ENCODE results near the gene SULT2B1.

SULT2B1 gene
- total RNA-seq: 0 to 0.13 (median 0) reads per million in 9 experiments

DNA sequence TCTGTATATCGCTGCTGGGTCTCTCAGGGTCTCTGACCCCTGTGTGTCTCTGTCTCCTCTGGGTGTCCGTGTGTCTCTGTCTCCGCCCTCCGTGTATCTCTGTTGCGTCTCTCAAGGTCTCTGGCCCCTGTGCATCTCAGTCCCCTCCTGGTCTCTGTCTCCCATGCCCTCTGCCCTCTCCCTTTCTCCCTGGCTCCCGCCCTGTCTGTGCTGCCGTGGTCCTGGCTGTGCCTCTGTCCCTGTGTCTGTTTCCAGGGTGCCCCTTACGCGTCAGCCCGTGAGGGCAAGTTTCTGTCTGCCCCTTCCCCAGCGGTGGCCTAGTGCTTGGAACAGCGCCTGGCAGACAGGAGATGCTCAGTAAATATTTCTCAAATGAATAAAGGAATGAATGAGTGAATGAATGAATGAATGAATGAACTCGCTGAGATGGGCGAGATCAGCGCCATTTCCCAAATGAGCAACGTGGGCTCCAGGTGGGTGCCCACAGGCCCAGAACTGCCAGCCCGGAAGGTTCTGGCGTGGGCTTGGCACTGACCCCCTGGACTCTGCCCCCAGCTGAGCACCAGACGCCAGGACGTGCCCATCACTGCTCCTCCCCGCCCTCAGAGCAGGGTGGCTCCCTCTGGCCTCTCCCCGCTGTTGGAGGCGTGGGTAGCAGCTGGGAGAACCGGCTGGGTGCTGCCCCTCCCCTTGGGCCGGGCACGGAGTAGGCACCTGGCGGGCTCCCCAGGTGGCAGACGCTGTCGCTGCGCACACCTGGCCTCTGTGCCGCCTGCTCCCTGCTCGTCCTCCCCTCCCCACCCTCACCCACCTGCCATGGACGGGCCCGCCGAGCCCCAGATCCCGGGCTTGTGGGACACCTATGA is at the start of gene SULT2B1:
SULT2B1 (plus strand) TSS at position 736 of the 866 bp plus-strand sequence; CDS start at position 817, 81 bp downstream.
- H3K27ac Mint-ChIP-seq: no peak within 1 kb of the TSS

DNA sequence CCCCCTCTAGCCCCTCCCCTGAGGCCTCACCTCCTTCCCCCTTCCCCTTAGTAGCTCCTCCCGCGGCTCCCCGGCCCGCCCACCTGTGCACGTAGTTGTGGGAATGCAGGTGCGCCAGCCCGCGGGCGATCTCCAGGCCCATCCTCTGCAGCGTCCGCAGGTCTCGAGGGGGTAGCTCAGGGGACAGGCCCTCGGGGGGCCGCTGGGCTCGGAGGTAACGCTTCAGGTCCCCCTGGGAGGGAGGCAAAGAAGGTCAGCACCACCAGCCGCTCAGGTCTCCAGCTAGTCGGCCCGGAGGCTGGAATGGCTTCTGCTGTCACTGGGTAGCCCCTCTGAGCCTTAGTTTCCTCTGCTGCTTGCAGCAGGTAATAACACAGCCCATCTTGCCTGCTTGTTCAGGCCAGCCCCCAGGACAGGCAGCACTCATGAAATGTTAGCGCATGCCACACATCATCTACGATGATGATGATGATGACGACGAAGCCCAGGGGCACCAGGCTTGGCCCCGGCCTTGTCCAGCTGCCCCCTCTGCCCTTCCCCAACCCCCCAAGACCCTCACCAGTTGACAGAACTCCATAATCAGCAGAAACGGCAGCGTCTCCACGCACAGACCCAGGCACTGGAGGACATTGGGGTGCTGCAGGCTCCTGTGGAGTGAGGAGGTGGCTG is 49.5 kb upstream of the SULT2B1 start:
- Mint-ChIP-seq H3K27ac (peak overlapping the region in 1 of 2 donors; percentile 22), H3K36me3 (ENCODE audit: insufficient read depth) (peaks cover 2% of the 10 kb centered on the region), H3K27me3 (peaks cover 0 to 8% of the 10 kb centered on the region in 2 donors), H3K9me3 (no peaks in the 10 kb centered on the region), H3K4me3 (peak overlapping the region; percentile 72), H3K4me1 (ENCODE audit: low read depth in 2 of 2) (peaks cover 13 to 16% of the 10 kb centered on the region in 2 donors)
- DNase-seq (peak in 2 of 3 experiments; percentile 38 to 71), ATAC-seq (replicated peaks) (peak; percentile 72)

More for the DNA sequence above, at the start of gene SULT2B1:
- Mint-ChIP-seq H3K27me3 (peaks cover 8 to 14% of the 10 kb centered on the region in 2 donors), H3K4me3 (no peak within 1 kb of the TSS), H3K36me3 (ENCODE audit: insufficient read depth) (peaks cover 8% of the 10 kb centered on the region), H3K4me1 (ENCODE audit: low read depth in 2 of 2) (no peaks in the 10 kb centered on the region), H3K9me3 (no peaks in the 10 kb centered on the region)
- no peak for DNase-seq
- no peak for ATAC-seq (replicated peaks)

DNA sequence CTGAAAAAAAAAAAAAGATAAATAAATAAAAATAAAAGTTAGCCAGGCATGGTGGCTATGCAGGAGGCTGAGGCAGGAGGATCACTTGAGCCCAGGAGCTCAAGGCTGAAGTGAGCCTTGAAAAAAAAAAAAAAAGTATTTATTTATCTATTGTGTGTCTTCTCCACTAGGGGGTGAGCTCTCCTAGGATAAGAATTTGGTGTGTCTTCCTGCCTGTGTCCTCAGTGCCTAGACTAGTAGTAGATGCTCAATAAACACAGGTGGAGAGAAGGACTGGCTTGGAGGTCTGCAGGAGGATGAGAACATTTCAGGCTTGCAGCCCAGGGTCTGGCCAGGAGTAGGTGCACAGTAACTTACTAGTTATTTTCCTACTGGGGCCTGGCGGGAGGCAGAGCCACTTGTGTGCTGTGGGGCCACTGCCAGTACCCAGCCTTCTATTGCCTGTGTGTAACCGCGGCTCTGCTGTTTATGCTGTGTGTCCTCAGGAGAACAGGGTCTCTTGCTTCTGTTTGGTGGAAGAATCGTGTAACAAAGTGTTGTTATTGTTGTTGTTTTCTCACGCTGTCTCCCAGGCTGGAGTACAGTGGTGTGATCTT is 45.7 kb upstream of the SULT2B1 start:
- H3K4me1 Mint-ChIP-seq (ENCODE audit: low read depth in 2 of 2): peaks cover 16 to 19% of the 10 kb centered on the region in 2 donors
- DNase-seq (peak in 1 of 3 experiments; percentile 38), ATAC-seq (replicated peaks) (peak; percentile 18)
- H3K36me3 Mint-ChIP-seq (ENCODE audit: insufficient read depth): peaks cover 10% of the 10 kb centered on the region
- H3K27me3 Mint-ChIP-seq: no peaks in the 10 kb centered on the region
- H3K9me3 Mint-ChIP-seq: no peaks in the 10 kb centered on the region
- H3K4me3 Mint-ChIP-seq: no peak overlapping the region
- no peak overlapping the region for H3K27ac Mint-ChIP-seq

DNA sequence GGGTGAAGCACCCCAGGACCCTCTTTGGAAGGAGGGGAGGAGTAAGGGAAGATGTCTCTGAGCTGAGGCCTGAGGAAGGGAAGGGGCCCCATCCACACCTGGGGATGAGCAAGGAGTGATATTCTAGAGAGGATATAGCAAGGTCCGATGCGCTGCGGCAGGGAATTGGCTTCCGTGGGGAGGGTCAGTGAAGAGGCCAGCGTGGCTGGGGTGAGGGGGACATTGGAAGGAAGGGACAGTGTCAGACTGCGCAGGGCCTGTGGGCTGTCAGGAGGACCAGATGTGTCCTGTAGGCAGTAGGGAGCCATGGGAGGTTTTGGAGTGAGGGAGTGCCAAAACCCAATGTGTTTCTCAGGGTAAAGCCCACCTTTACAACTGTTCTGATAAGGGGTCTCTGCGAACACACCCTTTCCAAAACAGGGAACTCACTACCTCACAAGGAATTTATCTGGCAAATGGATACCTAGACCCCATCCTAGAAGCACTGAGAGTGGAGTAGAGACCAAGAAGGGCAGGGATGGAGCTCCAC is 44.0 kb upstream of the SULT2B1 start:
- H3K4me1 Mint-ChIP-seq (ENCODE audit: low read depth in 2 of 2): peaks cover 8% of the 10 kb centered on the region in 2 donors
- no peak overlapping the region for H3K27ac Mint-ChIP-seq
- ATAC-seq (replicated peaks) (no peak), DNase-seq (no peak)
- peaks cover 10% of the 10 kb centered on the region for H3K36me3 Mint-ChIP-seq (ENCODE audit: insufficient read depth)
- H3K9me3 Mint-ChIP-seq: no peaks in the 10 kb centered on the region
- no peak overlapping the region for H3K4me3 Mint-ChIP-seq
- H3K27me3 Mint-ChIP-seq: no peaks in the 10 kb centered on the region

GRCh38 chr19:48508729-48509411 is 43.1 kb upstream of the SULT2B1 start:
- no peak for DNase-seq
- peaks cover 6 to 10% of the 10 kb centered on the region in 2 donors for H3K4me1 Mint-ChIP-seq (ENCODE audit: low read depth in 2 of 2)
- no peak overlapping the region for H3K4me3 Mint-ChIP-seq
- no peak overlapping the region for H3K27ac Mint-ChIP-seq
- H3K27me3 Mint-ChIP-seq: no peaks in the 10 kb centered on the region
- H3K36me3 Mint-ChIP-seq (ENCODE audit: insufficient read depth): peaks cover 10% of the 10 kb centered on the region
- H3K9me3 Mint-ChIP-seq: no peaks in the 10 kb centered on the region
- ATAC-seq (replicated peaks): no peak

- no peak for DNase-seq
- no peak for ATAC-seq (replicated peaks)
- Mint-ChIP-seq H3K9me3 (no peaks in the 10 kb centered on the region), H3K27ac (no peak overlapping the region), H3K36me3 (ENCODE audit: insufficient read depth) (peaks cover 10% of the 10 kb centered on the region), H3K4me1 (ENCODE audit: low read depth in 2 of 2) (peaks cover 9 to 12% of the 10 kb centered on the region in 2 donors), H3K27me3 (no peaks in the 10 kb centered on the region), H3K4me3 (no peak overlapping the region)
Observed at GRCh38 chr19:48509467-48510194, 42.3 kb upstream of the SULT2B1 start.

GRCh38 chr19:48510421-48511268 is 41.3 kb upstream of the SULT2B1 start:
- Mint-ChIP-seq H3K27ac (peak overlapping the region; percentile 77 to 87), H3K4me3 (no peak overlapping the region), H3K36me3 (ENCODE audit: insufficient read depth) (peaks cover 10% of the 10 kb centered on the region), H3K27me3 (no peaks in the 10 kb centered on the region), H3K9me3 (no peaks in the 10 kb centered on the region), H3K4me1 (ENCODE audit: low read depth in 2 of 2) (peaks cover 9 to 12% of the 10 kb centered on the region in 2 donors)
- ATAC-seq (replicated peaks) (peak; percentile 38), DNase-seq (peak; percentile 70 to 79 (median 73))

GRCh38 chr19:48511321-48511731 is 40.6 kb upstream of the SULT2B1 start:
- H3K9me3 Mint-ChIP-seq: no peaks in the 10 kb centered on the region
- H3K36me3 Mint-ChIP-seq (ENCODE audit: insufficient read depth): peaks cover 10% of the 10 kb centered on the region
- DNase-seq (peak in 1 of 3 experiments; percentile 33), ATAC-seq (replicated peaks) (no peak)
- H3K4me3 Mint-ChIP-seq: no peak overlapping the region
- H3K27me3 Mint-ChIP-seq: no peaks in the 10 kb centered on the region
- peaks cover 9 to 12% of the 10 kb centered on the region in 2 donors for H3K4me1 Mint-ChIP-seq (ENCODE audit: low read depth in 2 of 2)
- peak overlapping the region in 1 of 2 donors; percentile 77 for H3K27ac Mint-ChIP-seq

GRCh38 chr19:48511800-48512503 is 40.0 kb upstream of the SULT2B1 start, which contains the start of gene LMTK3:
Gene LMTK3 (minus strand): TSS chr19:48511835. CDS start chr19:48511576, 259 bp downstream.
- Mint-ChIP-seq H3K4me3 (no peak within 1 kb of the TSS), H3K4me1 (ENCODE audit: low read depth in 2 of 2) (peaks cover 9 to 12% of the 10 kb centered on the region in 2 donors), H3K27ac (peak within 1 kb of the TSS; percentile 77 to 87), H3K36me3 (ENCODE audit: insufficient read depth) (peaks cover 10% of the 10 kb centered on the region), H3K27me3 (no peaks in the 10 kb centered on the region), H3K9me3 (no peaks in the 10 kb centered on the region)
- ATAC-seq (replicated peaks) (peak; percentile 69), DNase-seq (peak; percentile 73 to 82 (median 76))

GRCh38 chr19:48512504-48513288 is 39.3 kb upstream of the SULT2B1 start:
- Mint-ChIP-seq H3K27ac (no peak overlapping the region), H3K4me3 (no peak overlapping the region), H3K27me3 (no peaks in the 10 kb centered on the region), H3K36me3 (ENCODE audit: insufficient read depth) (peaks cover 13% of the 10 kb centered on the region), H3K9me3 (no peaks in the 10 kb centered on the region), H3K4me1 (ENCODE audit: low read depth in 2 of 2) (peaks cover 9 to 12% of the 10 kb centered on the region in 2 donors)
- ATAC-seq (replicated peaks): peak; percentile 22
- no peak for DNase-seq
